Gastrocnemius medialis (tissue), 4 donors: ENCODE measurements around the gene EFR3B.

ENCODE experiments used
- POLR2A ChIP-seq, 2 donors: fragments of 450-650 bp; IDR thresholded peaks; one replicate each; pipeline ENCODE4 v1.6.1; 2017; ENCODE audit warnings: antibody characterized with exemption in 2 of 2, mild to moderate bottlenecking in 2 of 2, moderate library complexity in 2 of 2
- TF ChIP-seq, protein P1 (sequence below), 5 experiments: fragments of 450-650 bp in 3 of 5; fragments of 200-600 bp in 2 of 5; sonication (generic) in 2 of 5; IDR thresholded peaks in 4 of 5; conservative IDR thresholded peaks in 1 of 5; 1 replicate in 4 of 5; 2 replicates in 1 of 5; pipeline ENCODE4 v1.5.1; 2016 to 2019; ENCODE audit warnings: antibody characterized with exemption in 5 of 5, mild to moderate bottlenecking in 3 of 5, moderate library complexity in 3 of 5

DNA sequence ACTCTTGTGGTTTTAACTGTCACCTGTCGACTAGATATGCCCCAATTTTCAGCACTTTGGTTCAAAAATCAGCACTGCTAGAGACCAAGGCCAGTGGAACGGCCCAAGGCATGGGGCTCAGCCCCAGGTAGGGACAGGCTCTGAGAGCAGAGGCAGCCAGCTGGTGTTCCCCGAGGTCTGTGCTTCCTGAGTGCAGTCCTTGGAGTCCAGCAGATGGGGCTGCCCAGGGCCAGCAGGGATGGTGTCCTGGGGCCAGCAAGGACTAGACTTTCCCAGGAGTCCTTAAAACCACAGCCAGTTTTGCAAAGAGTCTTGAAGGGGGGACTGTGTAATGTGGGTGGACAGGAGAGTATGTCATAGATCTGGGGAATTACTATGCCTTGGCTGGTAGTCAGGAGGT lies 70.2 kb downstream of the EFR3B start:
- TF ChIP-seq, protein P1, sequence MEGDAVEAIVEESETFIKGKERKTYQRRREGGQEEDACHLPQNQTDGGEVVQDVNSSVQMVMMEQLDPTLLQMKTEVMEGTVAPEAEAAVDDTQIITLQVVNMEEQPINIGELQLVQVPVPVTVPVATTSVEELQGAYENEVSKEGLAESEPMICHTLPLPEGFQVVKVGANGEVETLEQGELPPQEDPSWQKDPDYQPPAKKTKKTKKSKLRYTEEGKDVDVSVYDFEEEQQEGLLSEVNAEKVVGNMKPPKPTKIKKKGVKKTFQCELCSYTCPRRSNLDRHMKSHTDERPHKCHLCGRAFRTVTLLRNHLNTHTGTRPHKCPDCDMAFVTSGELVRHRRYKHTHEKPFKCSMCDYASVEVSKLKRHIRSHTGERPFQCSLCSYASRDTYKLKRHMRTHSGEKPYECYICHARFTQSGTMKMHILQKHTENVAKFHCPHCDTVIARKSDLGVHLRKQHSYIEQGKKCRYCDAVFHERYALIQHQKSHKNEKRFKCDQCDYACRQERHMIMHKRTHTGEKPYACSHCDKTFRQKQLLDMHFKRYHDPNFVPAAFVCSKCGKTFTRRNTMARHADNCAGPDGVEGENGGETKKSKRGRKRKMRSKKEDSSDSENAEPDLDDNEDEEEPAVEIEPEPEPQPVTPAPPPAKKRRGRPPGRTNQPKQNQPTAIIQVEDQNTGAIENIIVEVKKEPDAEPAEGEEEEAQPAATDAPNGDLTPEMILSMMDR (IDR thresholded peaks at IDR 0.05 in 4 of 5, conservative IDR thresholded peaks at IDR 0.05 in 1 of 5), result no peak
- no peak for TF ChIP-seq POLR2A (IDR thresholded peaks at IDR 0.05)
